Mononuclear cell (primary cell): ENCODE measurements around the gene KDM1A. TPM values are rescaled to one million over a fixed set of nuclear protein-coding genes. Genes with fewer than 3 reads are reported as not detected.

ENCODE experiments used
- H3K27me3 ChIP-seq: 2 replicates; pipeline ENCODE4 v1.6.0; 2011; ENCODE audit warnings: low read length, control low read depth; ENCODE audit not compliant: insufficient read depth
- H3K4me1 ChIP-seq: 2 replicates; pipeline ENCODE4 v1.5.1; 2011; ENCODE audit warnings: mild to moderate bottlenecking, low read length, control low read depth; ENCODE audit not compliant: insufficient read depth
- H3K4me3 ChIP-seq: 2 replicates; pipeline ENCODE4 v1.5.1; 2011; ENCODE audit warnings: mild to moderate bottlenecking, low read length, moderate library complexity
- H3K9me3 ChIP-seq: 2 replicates; pipeline ENCODE4 v1.5.1; 2011; ENCODE audit warnings: low read depth, mild to moderate bottlenecking, control low read depth, low read length
- total RNA-seq: library from RNA; depleted of rRNA; stranded (reverse); fragments of >200 nt; gene quantifications from one replicate; pipeline ENCODE4 v1.2.3, GENCODE V29; 2012

KDM1A gene
- total RNA-seq, 1 donor, result 37.6 TPM

- Histone ChIP-seq H3K4me1 (no peaks in the 10 kb centered on the region), H3K4me3 (no peak overlapping the region), H3K27me3 (no peaks in the 10 kb centered on the region), H3K9me3 (no peaks in the 10 kb centered on the region)
Observed at GRCh38 chr1:23029337-23029736, 10.1 kb downstream of the KDM1A start.

DNA sequence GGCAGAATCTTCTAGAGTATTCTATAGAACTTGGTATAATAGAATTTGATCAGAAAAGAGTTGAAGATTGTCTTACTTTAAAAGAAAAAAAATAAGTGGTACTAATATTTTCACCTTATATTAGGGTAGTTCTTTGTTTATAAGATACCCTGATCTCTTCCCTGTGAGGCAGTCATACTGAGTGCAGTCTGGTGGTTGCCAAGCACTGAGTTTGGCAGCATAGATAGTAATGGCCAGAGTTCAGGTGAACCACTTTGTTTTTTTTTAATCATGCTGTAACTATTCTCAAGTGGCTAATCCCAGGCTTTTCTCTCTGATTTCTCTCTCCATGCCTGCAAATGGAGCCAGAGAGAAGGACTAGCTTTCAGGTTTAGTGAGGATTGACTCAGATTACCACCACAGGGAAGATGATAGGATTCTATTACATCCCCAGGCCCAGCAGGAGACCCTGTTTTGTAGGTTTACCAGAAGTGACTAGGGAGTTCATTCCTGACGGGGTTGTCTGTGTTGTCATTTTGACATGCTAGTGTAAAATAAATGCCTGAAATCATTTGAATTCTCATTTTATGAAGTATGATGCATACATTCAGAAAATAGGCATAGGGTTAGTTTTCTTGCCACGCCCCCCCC lies 16.7 kb downstream of the KDM1A start:
- Histone ChIP-seq H3K4me3 (no peak overlapping the region), H3K27me3 (no peaks in the 10 kb centered on the region), H3K9me3 (no peaks in the 10 kb centered on the region), H3K4me1 (no peaks in the 10 kb centered on the region)

DNA sequence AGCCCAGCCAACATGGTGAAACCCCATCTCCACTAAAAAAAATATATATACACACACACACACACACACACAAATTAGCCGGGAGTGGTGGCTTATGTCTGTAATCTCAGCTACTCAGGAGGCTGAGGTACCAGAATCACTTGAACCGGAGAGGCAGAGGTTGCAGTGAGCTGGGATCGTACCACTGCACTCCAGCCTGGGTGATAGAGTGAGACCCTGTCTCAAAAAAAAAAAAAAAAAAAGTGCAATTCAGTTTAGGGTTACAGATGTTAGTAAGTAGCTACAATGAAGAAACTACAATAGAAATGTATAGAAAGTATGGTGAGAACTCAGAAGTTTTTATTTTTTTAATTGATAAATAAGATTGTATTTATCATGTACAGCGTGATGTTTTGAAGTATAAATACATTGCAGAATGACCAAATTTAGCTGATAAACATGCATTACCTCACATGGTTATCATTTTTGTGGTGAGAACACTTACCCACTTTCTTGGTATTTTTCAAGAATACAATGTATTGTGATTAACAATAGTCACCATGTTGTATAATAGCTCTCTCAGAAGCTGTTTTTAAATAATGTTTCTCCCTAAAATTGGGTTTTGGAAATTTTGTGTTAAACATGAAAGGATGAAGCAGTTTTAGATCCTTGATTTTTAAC lies 17.9 kb downstream of the KDM1A start:
- Histone ChIP-seq H3K9me3 (no peaks in the 10 kb centered on the region), H3K4me1 (no peaks in the 10 kb centered on the region), H3K27me3 (no peaks in the 10 kb centered on the region), H3K4me3 (no peak overlapping the region)

- Histone ChIP-seq H3K27me3 (no peaks in the 10 kb centered on the region), H3K4me1 (no peaks in the 10 kb centered on the region), H3K4me3 (no peak overlapping the region), H3K9me3 (no peaks in the 10 kb centered on the region)
Observed at GRCh38 chr1:23039308-23039826, 20.1 kb downstream of the KDM1A start.

DNA sequence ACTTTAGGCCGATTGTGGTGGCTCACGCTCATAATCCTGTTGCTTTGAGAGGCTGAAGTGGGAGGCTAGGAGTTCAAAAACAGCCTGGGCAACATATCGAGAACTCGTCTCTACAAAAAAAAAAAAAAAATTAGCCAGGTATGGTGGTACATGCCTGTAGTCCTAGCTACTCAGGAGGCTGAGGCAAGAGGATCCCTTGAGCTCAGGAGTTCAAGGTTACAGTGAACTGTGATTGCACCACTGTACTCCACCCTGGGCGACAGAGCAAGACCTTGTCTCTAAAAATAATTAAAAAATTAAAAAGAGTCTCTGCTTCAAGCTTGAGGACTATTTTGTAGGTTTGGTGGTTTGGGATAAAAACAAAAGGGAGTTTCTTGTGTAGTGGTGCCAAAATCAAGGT lies 21.2 kb downstream of the KDM1A start:
- Histone ChIP-seq H3K4me1 (no peaks in the 10 kb centered on the region), H3K4me3 (no peak overlapping the region), H3K9me3 (no peaks in the 10 kb centered on the region), H3K27me3 (no peaks in the 10 kb centered on the region)

GRCh38 chr1:23044035-23044434 lies 24.8 kb downstream of the KDM1A start:
- Histone ChIP-seq H3K4me3 (no peak overlapping the region), H3K9me3 (no peaks in the 10 kb centered on the region), H3K4me1 (no peaks in the 10 kb centered on the region), H3K27me3 (no peaks in the 10 kb centered on the region)

- H3K4me3 ChIP-seq, result no peak overlapping the region
- H3K4me1 ChIP-seq, result no peaks in the 10 kb centered on the region
- H3K9me3 ChIP-seq, result no peaks in the 10 kb centered on the region
- H3K27me3 ChIP-seq, result no peaks in the 10 kb centered on the region
Observed at GRCh38 chr1:23050201-23050600, 30.9 kb downstream of the KDM1A start.

DNA sequence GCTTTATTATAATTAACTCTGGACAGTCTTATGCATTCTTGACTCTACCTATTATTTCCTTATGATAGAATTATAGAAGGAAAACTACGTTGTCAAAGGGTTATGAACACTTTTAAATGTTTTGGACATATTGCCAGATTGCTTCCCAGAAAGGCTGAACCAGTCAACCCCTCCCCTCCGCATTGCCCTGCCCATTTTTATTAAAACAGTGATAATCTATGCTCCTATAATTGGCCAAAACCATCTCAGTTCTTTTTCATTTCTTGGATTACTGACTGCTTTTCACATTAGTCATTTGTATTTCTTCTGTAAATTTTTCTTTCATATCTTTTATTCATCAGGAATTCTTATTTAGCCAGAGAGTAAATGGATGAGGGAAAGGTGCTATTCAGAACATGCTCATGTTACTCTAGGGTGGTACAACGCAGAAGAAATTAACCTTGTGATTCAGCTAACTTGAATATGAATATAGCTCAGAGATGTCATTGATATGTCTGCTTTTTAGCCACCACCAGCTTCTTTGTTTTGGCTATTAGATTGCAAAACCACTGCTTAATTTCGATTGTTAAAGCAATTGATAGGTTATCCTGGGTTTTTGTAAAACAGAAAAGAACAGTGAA lies 32.1 kb downstream of the KDM1A start:
- H3K27me3 ChIP-seq, result no peaks in the 10 kb centered on the region
- no peaks in the 10 kb centered on the region for H3K9me3 ChIP-seq
- H3K4me3 ChIP-seq, result no peak overlapping the region
- H3K4me1 ChIP-seq, result no peaks in the 10 kb centered on the region

- Histone ChIP-seq H3K9me3 (no peaks in the 10 kb centered on the region), H3K27me3 (no peaks in the 10 kb centered on the region), H3K4me1 (no peaks in the 10 kb centered on the region), H3K4me3 (no peak overlapping the region)
Observed at GRCh38 chr1:23057301-23057700, 38.0 kb downstream of the KDM1A start.

- no peaks in the 10 kb centered on the region for H3K27me3 ChIP-seq
- H3K9me3 ChIP-seq, result no peaks in the 10 kb centered on the region
- no peak overlapping the region for H3K4me3 ChIP-seq
- no peaks in the 10 kb centered on the region for H3K4me1 ChIP-seq
Observed at GRCh38 chr1:23062271-23062670, 43.0 kb downstream of the KDM1A start.

- Histone ChIP-seq H3K9me3 (no peaks in the 10 kb centered on the region), H3K4me3 (no peak overlapping the region), H3K4me1 (no peaks in the 10 kb centered on the region)
Observed at GRCh38 chr1:23065385-23065784, 46.1 kb downstream of the KDM1A start.

GRCh38 chr1:23066075-23066474 lies 46.8 kb downstream of the KDM1A start:
- Histone ChIP-seq H3K27me3 (no peaks in the 10 kb centered on the region), H3K4me3 (no peak overlapping the region), H3K4me1 (no peaks in the 10 kb centered on the region), H3K9me3 (no peaks in the 10 kb centered on the region)

More at GRCh38 chr1:23065385-23065784, 46.1 kb downstream of the KDM1A start:
- H3K27me3 ChIP-seq, result no peaks in the 10 kb centered on the region

DNA sequence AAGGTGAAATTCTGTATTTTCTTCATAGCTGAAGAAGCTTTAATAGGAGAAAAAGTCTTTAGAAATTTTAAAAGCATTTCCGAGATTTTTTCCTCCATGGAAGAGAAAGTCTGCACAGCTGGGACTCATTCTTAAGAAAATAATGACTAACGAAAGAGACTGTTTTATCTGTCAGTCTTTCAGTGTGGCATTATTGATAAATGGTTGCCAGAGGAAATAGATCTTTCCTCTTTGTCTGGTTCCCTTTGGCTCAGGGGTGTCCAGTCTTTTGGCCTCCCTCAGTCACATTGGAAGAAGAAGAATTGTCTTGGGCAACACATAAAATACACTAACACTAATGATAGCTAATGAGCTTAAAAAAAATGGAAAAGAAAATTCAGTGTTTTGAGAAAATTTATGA lies 49.9 kb downstream of the KDM1A start:
- Histone ChIP-seq H3K4me1 (no peaks in the 10 kb centered on the region), H3K9me3 (no peaks in the 10 kb centered on the region), H3K4me3 (no peak overlapping the region), H3K27me3 (no peaks in the 10 kb centered on the region)

DNA sequence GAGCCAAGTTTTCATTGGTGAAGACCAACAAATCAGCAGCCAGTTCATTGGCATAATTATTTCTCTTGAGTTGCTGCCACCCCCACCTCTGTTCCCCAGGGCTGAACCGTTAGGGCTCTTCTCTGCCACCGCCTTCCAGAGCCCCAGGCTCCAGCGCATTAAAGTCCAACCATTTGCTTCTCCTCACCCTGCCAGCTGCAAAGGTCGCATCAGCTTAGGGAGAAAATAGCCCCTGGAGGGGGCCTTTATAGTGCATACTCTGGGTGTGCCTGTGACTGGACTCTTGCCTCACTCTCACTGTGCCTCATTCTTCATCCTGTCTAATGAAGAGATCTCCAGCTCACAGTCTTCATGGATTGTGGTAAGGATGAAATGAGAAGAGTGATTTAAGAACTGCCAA lies 50.4 kb downstream of the KDM1A start:
- no peaks in the 10 kb centered on the region for H3K4me1 ChIP-seq
- H3K9me3 ChIP-seq, result no peaks in the 10 kb centered on the region
- no peaks in the 10 kb centered on the region for H3K27me3 ChIP-seq
- no peak overlapping the region for H3K4me3 ChIP-seq

DNA sequence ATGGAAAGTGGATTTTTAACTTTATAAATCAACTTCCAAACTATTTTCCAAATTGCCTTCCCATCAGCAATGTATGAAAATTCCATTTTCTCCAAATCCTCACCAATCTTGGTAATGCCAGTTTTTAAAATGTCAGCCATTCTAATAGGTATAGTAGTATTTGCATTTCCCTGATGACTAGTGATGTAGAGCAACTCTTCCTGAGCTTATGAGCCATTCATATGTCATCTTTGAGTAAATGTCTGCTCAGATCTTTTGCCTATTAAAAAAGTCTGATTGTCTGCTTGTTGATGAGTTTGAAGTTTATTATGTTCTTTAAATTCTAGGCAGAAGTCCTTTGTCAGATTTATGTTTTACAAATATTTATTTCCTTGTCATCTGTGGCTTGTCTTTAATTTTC lies 54.7 kb downstream of the KDM1A start:
- Histone ChIP-seq H3K9me3 (no peaks in the 10 kb centered on the region), H3K4me1 (no peaks in the 10 kb centered on the region), H3K27me3 (no peaks in the 10 kb centered on the region), H3K4me3 (no peak overlapping the region)
